GM23338 (cell line): Measurements from ENCODE around the gene CEP20. TPM values are rescaled to one million over a fixed set of nuclear protein-coding genes. Genes with fewer than 3 reads are reported as not detected.
"Not testable (repeated sequence)": the region's sequence is repeated elsewhere in the genome, so short reads cannot be mapped to it uniquely, and the experiment has no call there.

Experiments used
- ATAC-seq: fragments of 200-7000 bp; cut with Tn5 transposase; 3 replicates; pipeline ENCODE4 v1.9.1; 2020
- DNase-seq: peaks from one replicate; pipeline ENCODE4 v3.0.0-alpha.2; 2015; ENCODE audit warnings: low spot score
- H2AFZ ChIP-seq: fragments of 200-600 bp; sonication (generic); 2 replicates; pipeline ENCODE4 v1.8.0; 2016; ENCODE audit warnings: antibody characterized with exemption, mild to moderate bottlenecking, moderate library complexity
- H3F3A ChIP-seq: fragments of 200-600 bp; sonication (generic); replicated peaks from 2 replicates; pipeline ENCODE4 v1.8.0; 2017; ENCODE audit warnings: antibody characterized with exemption, mixed run types, low read depth
- H3K27ac ChIP-seq: fragments of 200-600 bp; sonication (generic); 2 replicates; pipeline ENCODE4 v1.6.1; 2016; ENCODE audit warnings: low read depth
- H3K27me3 ChIP-seq: fragments of 200-600 bp; sonication (generic); 2 replicates; pipeline ENCODE4 v1.8.0; 2016; ENCODE audit warnings: mild to moderate bottlenecking, mixed run types, moderate library complexity; ENCODE audit not compliant: insufficient read depth
- H3K36me3 ChIP-seq: fragments of 200-600 bp; sonication (generic); 2 replicates; pipeline ENCODE4 v1.8.0; 2016; ENCODE audit warnings: mild to moderate bottlenecking; ENCODE audit not compliant: insufficient read depth
- H3K4me1 ChIP-seq: fragments of 200-600 bp; sonication (generic); 2 replicates; pipeline ENCODE4 v1.8.0; 2016; ENCODE audit warnings: mild to moderate bottlenecking, moderate library complexity; ENCODE audit not compliant: insufficient read depth
- H3K4me2 ChIP-seq: fragments of 200-600 bp; sonication (generic); 2 replicates; pipeline ENCODE4 v1.7.1; 2017; ENCODE audit warnings: mixed run types
- H3K4me3 ChIP-seq: fragments of 200-600 bp; sonication (generic); 2 replicates; pipeline ENCODE4 v1.6.1; 2016; ENCODE audit warnings: mixed run types
- H3K79me2 ChIP-seq: fragments of 200-600 bp; sonication (generic); replicated peaks from 2 replicates; pipeline ENCODE4 v1.8.0; 2017; ENCODE audit warnings: mild to moderate bottlenecking; ENCODE audit not compliant: insufficient read depth
- H3K9me2 ChIP-seq: fragments of 200-600 bp; sonication (generic); 2 replicates; pipeline ENCODE4 v1.8.0; 2017; ENCODE audit not compliant: insufficient read depth
- H4K20me1 ChIP-seq: fragments of 200-600 bp; sonication (generic); replicated peaks from 2 replicates; pipeline ENCODE4 v1.8.0; 2017; ENCODE audit warnings: mild to moderate bottlenecking; ENCODE audit not compliant: insufficient read depth
- H3K27ac Mint-ChIP-seq: 2 replicates; pipeline ENCODE4 v1.8.0; 2020; ENCODE audit warnings: inconsistent platforms, mild to moderate bottlenecking, moderate library complexity, mixed read lengths
- H3K27me3 Mint-ChIP-seq: 3 replicates; pipeline ENCODE4 v1.8.0; 2022; ENCODE audit warnings: low read depth, mild to moderate bottlenecking, moderate library complexity, mixed read lengths, inconsistent platforms; ENCODE audit not compliant: insufficient read depth, poor library complexity
- H3K36me3 Mint-ChIP-seq: 3 replicates; pipeline ENCODE4 v1.8.0; 2021; ENCODE audit warnings: low read depth, mild to moderate bottlenecking, inconsistent platforms, moderate library complexity, mixed read lengths
- H3K4me1 Mint-ChIP-seq: 3 replicates; pipeline ENCODE4 v1.8.0; 2020; ENCODE audit warnings: mild to moderate bottlenecking, inconsistent platforms, mixed read lengths
- H3K4me3 Mint-ChIP-seq: 3 replicates; pipeline ENCODE4 v1.8.0; 2021; ENCODE audit warnings: moderate library complexity, mild to moderate bottlenecking, inconsistent platforms, mixed read lengths
- H3K9me3 Mint-ChIP-seq: 3 replicates; pipeline ENCODE4 v1.8.0; 2020; ENCODE audit warnings: moderate library complexity, mild to moderate bottlenecking, inconsistent platforms, mixed read lengths
- CREB1 ChIP-seq: fragments of 250-450 bp; sonication (Bioruptor Pico); IDR thresholded peaks from 2 replicates; pipeline ENCODE4 v1.5.0; 2020; ENCODE audit warnings: low read depth, mild to moderate bottlenecking, moderate library complexity
- EZH2 ChIP-seq: fragments of 200-600 bp; sonication (generic); IDR thresholded peaks from one replicate; pipeline ENCODE4 v1.8.0; 2017; ENCODE audit warnings: antibody characterized with exemption, mild to moderate bottlenecking, low read depth; ENCODE audit not compliant: unreplicated experiment
- EZH2phosphoT487 ChIP-seq: fragments of 200-600 bp; sonication (generic); IDR thresholded peaks from one replicate; pipeline ENCODE4 v1.8.1; 2018; ENCODE audit warnings: antibody characterized with exemption; ENCODE audit not compliant: unreplicated experiment
- NANOG ChIP-seq: IDR thresholded peaks from 2 replicates; pipeline ENCODE4 v1.6.1; 2016; ENCODE audit warnings: antibody characterized with exemption, borderline replicate concordance
- POLR2AphosphoS5 ChIP-seq: IDR thresholded peaks from 2 replicates; pipeline ENCODE4 v1.6.1; 2016; ENCODE audit warnings: antibody characterized with exemption, low read depth
- REST ChIP-seq: IDR thresholded peaks from one replicate; pipeline ENCODE4 v1.6.1; 2018; ENCODE audit warnings: antibody characterized with exemption; ENCODE audit not compliant: unreplicated experiment
- STAT1 ChIP-seq: IDR thresholded peaks from one replicate; pipeline ENCODE4 v1.6.1; 2016; ENCODE audit warnings: antibody characterized with exemption; ENCODE audit not compliant: unreplicated experiment
- ZNF114 ChIP-seq: fragments of 250-450 bp; sonication (Bioruptor Pico); IDR thresholded peaks from 2 replicates; pipeline ENCODE4 v1.5.0; 2020; ENCODE audit warnings: mild to moderate bottlenecking, moderate library complexity
- ZNF331 ChIP-seq: fragments of 250-450 bp; sonication (Bioruptor Pico); IDR thresholded peaks from 2 replicates; pipeline ENCODE4 v1.5.0; 2020; ENCODE audit warnings: low read depth, mild to moderate bottlenecking, moderate library complexity
- ZNF462 ChIP-seq: fragments of 250-450 bp; sonication (Bioruptor Pico); IDR thresholded peaks from 2 replicates; pipeline ENCODE4 v1.5.0; 2020; ENCODE audit warnings: mild to moderate bottlenecking, moderate library complexity
- polyA plus RNA-seq: library from polyadenylated mRNA; unstranded; fragments of >200 nt; fragmentation: Nextera tagmentation; extraction: Ambion mirVana; gene quantifications from 2 replicates; pipeline ENCODE4 v1.2.1, GENCODE V29; 2016
- total RNA-seq: library from RNA; depleted of rRNA; stranded (reverse); fragments of >200 nt; shearing (Covaris generic); gene quantifications from 2 replicates; pipeline ENCODE4 v1.2.3, GENCODE V29; 2014
- TF ChIP-seq, protein P1 (sequence below): IDR thresholded peaks from 2 replicates; pipeline ENCODE4 v1.6.1; 2016; ENCODE audit warnings: antibody characterized with exemption

CEP20 gene
- total and polyA plus RNA-seq, 2 experiments from 2014 or later = 60.2 to 70.9 TPM

DNA sequence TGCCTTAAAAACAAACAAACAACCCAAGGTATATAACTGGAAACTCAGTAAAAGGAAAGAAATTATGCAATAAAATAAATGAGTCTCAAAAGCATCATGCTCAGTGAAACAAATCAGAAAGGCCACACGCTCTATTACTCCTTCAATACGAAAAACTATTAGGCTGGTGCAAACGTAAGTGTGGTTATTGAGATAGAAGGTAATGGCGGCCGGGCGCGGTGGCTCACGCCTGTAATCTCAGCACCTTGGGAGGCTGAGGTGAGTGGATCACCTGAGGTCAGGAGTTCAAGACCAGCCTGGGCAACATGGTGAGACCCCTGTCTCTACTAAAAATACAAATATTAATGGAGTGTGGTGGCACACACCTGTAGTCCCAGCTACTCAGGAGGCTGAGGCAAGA lies 49.2 kb downstream of the CEP20 start:
- H3K27me3 ChIP-seq, H3F3A ChIP-seq, H3K9me3 Mint-ChIP-seq, H3K4me1 ChIP-seq, H3K4me3 Mint-ChIP-seq, H3K79me2 ChIP-seq, H3K4me1 Mint-ChIP-seq, H3K36me3 Mint-ChIP-seq, ATAC-seq, DNase-seq, H3K4me2 ChIP-seq, H3K27ac ChIP-seq, H3K27ac Mint-ChIP-seq, H3K9me2 ChIP-seq, H2AFZ ChIP-seq, H4K20me1 ChIP-seq, H3K36me3 ChIP-seq, H3K4me3 ChIP-seq: not testable (repeated sequence)
- H3K27me3 Mint-ChIP-seq = peaks cover 18% of the 10 kb centered on the region

GRCh38 chr16:15837761-15838160 lies 50.6 kb downstream of the CEP20 start:
- Histone ChIP-seq H3K4me1 (no peaks in the 10 kb centered on the region), H3K27me3 (no peaks in the 10 kb centered on the region), H3K4me3 (no peak overlapping the region), H3K36me3 (no peaks in the 10 kb centered on the region), H3K27ac (no peak overlapping the region), H3K9me2 (no peaks in the 10 kb centered on the region), H3K79me2 (no peaks in the 10 kb centered on the region), H2AFZ (no peak overlapping the region), H4K20me1 (no peaks in the 10 kb centered on the region; the same call in 1 of the 2 replicates), H3K4me2 (no peak overlapping the region), H3F3A (no peaks in the 10 kb centered on the region)
- no peak overlapping the region for H3K27ac Mint-ChIP-seq
- H3K4me3 Mint-ChIP-seq = no peak overlapping the region
- no peaks in the 10 kb centered on the region for H3K4me1 Mint-ChIP-seq
- peaks cover 15% of the 10 kb centered on the region for H3K27me3 Mint-ChIP-seq
- no peak for ATAC-seq
- DNase-seq = no peak
- H3K9me3 Mint-ChIP-seq = no peaks in the 10 kb centered on the region
- no peaks in the 10 kb centered on the region for H3K36me3 Mint-ChIP-seq
- no peak for TF ChIP-seq STAT1
- no peak for TF ChIP-seq REST
- TF ChIP-seq, protein P1, sequence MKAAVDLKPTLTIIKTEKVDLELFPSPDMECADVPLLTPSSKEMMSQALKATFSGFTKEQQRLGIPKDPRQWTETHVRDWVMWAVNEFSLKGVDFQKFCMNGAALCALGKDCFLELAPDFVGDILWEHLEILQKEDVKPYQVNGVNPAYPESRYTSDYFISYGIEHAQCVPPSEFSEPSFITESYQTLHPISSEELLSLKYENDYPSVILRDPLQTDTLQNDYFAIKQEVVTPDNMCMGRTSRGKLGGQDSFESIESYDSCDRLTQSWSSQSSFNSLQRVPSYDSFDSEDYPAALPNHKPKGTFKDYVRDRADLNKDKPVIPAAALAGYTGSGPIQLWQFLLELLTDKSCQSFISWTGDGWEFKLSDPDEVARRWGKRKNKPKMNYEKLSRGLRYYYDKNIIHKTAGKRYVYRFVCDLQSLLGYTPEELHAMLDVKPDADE = no peak
- TF ChIP-seq EZH2phosphoT487 = no peak
- no peak for TF ChIP-seq ZNF114 (CRISPR knock-in tag)
- TF ChIP-seq ZNF331 = no peak
- TF ChIP-seq POLR2AphosphoS5 = no peak
- no peak for TF ChIP-seq ZNF462 (CRISPR knock-in tag)
- no peak for TF ChIP-seq CREB1 (CRISPR knock-in tag)
- TF ChIP-seq EZH2 = no peak
- TF ChIP-seq NANOG = no peak
